DOHH2 (cell line): ENCODE results near the gene PPP1R15A.
"Not testable (repeated sequence)": the region's sequence is repeated elsewhere in the genome, so short reads cannot be mapped to it uniquely, and the experiment has no call there.

Experiments used
- H3F3A ChIP-seq: fragments of 200-600 bp; sonication (generic), shearing (Covaris generic); 2 replicates; pipeline ENCODE4 v1.6.0; 2016; ENCODE audit warnings: antibody characterized with exemption, mild to moderate bottlenecking; ENCODE audit not compliant: control insufficient read depth, insufficient read depth
- H3K27ac ChIP-seq: fragments of 200-600 bp; sonication (generic); 2 replicates; pipeline ENCODE4 v1.5.1; 2014; ENCODE audit warnings: low read depth, mild to moderate bottlenecking, low read length, moderate library complexity
- H3K27me3 ChIP-seq: fragments of 200-600 bp; sonication (generic); 2 replicates; pipeline ENCODE4 v1.6.1; 2014; ENCODE audit warnings: mild to moderate bottlenecking, low read length, mixed read lengths; ENCODE audit not compliant: control insufficient read depth
- H3K36me3 ChIP-seq: fragments of 200-600 bp; sonication (generic); 2 replicates; pipeline ENCODE4 v1.6.1; 2014; ENCODE audit warnings: mild to moderate bottlenecking, low read length, moderate library complexity, mixed read lengths; ENCODE audit not compliant: control insufficient read depth
- H3K4me1 ChIP-seq: fragments of 200-600 bp; sonication (generic); 2 replicates; pipeline ENCODE4 v1.6.1; 2014; ENCODE audit warnings: mild to moderate bottlenecking, low read length, mixed read lengths; ENCODE audit not compliant: control insufficient read depth
- H3K4me2 ChIP-seq: fragments of 200-600 bp; sonication (generic); 2 replicates; pipeline ENCODE4 v1.6.0; 2014; ENCODE audit warnings: mild to moderate bottlenecking, low read length, moderate library complexity
- H3K4me3 ChIP-seq: fragments of 200-600 bp; sonication (generic); 2 replicates; pipeline ENCODE4 v1.5.1; 2014; ENCODE audit warnings: mild to moderate bottlenecking, low read length, mixed read lengths
- H3K79me2 ChIP-seq: fragments of 200-600 bp; sonication (generic); 2 replicates; pipeline ENCODE4 v1.6.1; 2014; ENCODE audit warnings: mild to moderate bottlenecking, low read length, mixed read lengths; ENCODE audit not compliant: control insufficient read depth
- H3K9me2 ChIP-seq: fragments of 200-600 bp; sonication (generic); replicated peaks from 2 replicates; pipeline ENCODE4 v1.6.1; 2014; ENCODE audit warnings: mild to moderate bottlenecking, low read length, mixed read lengths; ENCODE audit not compliant: control insufficient read depth
- H3K9me3 ChIP-seq: fragments of 200-600 bp; sonication (generic); 2 replicates; pipeline ENCODE4 v1.6.1; 2014; ENCODE audit warnings: antibody characterized with exemption, low read length, mixed read lengths; ENCODE audit not compliant: control insufficient read depth, insufficient read depth
- H4K20me1 ChIP-seq: fragments of 200-600 bp; sonication (generic); 2 replicates; pipeline ENCODE4 v1.6.0; 2014; ENCODE audit warnings: low read depth, mild to moderate bottlenecking, antibody characterized with exemption, low read length, moderate library complexity; ENCODE audit not compliant: control insufficient read depth, insufficient read depth
- EZH2phosphoT487 ChIP-seq: fragments of 200-600 bp; sonication (generic); IDR thresholded peaks from 2 replicates; pipeline ENCODE4 v1.6.1; 2017; ENCODE audit warnings: borderline replicate concordance, mild to moderate bottlenecking, antibody characterized with exemption, low read length, moderate library complexity, mixed read lengths
- TF ChIP-seq, protein P1 (sequence below): fragments of 200-600 bp; sonication (generic); IDR thresholded peaks from one replicate; pipeline ENCODE4 v1.5.1; 2014; ENCODE audit warnings: antibody characterized with exemption, mild to moderate bottlenecking, low read depth, low read length; ENCODE audit not compliant: poor library complexity, severe bottlenecking

The PPP1R15A gene

DNA sequence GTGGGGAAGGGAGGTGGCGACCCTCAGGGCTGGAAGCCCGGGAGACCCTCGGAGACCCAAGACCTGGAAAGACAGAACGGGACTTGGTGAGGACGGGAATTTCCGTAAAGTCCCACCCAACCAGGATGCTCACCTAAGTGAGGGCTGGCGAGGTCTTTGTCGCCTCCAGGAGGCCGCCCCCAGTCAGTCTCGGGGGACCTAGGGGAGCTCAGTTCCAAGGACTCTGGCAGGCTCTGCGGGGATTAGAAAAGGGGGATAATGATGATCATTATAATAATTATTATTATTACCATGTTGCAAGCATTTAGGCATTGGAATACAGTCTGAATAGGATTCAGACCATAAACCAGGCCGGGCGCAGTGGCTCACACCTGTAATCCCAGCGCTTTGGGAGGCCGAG is 26.8 kb upstream of the PPP1R15A start:
- Histone ChIP-seq H3K27me3 (no peaks in the 10 kb centered on the region), H3K4me2 (no peak overlapping the region), H3K27ac (no peak overlapping the region), H3K9me3 (no peaks in the 10 kb centered on the region), H4K20me1 (no peaks in the 10 kb centered on the region), H3K9me2 (no peaks in the 10 kb centered on the region), H3F3A (no peaks in the 10 kb centered on the region), H3K4me1 (no peaks in the 10 kb centered on the region), H3K4me3 (no peak overlapping the region), H3K79me2 (no peaks in the 10 kb centered on the region), H3K36me3 (no peaks in the 10 kb centered on the region)
- no peak for TF ChIP-seq EZH2phosphoT487
- TF ChIP-seq, protein P1, sequence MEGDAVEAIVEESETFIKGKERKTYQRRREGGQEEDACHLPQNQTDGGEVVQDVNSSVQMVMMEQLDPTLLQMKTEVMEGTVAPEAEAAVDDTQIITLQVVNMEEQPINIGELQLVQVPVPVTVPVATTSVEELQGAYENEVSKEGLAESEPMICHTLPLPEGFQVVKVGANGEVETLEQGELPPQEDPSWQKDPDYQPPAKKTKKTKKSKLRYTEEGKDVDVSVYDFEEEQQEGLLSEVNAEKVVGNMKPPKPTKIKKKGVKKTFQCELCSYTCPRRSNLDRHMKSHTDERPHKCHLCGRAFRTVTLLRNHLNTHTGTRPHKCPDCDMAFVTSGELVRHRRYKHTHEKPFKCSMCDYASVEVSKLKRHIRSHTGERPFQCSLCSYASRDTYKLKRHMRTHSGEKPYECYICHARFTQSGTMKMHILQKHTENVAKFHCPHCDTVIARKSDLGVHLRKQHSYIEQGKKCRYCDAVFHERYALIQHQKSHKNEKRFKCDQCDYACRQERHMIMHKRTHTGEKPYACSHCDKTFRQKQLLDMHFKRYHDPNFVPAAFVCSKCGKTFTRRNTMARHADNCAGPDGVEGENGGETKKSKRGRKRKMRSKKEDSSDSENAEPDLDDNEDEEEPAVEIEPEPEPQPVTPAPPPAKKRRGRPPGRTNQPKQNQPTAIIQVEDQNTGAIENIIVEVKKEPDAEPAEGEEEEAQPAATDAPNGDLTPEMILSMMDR, result no peak

DNA sequence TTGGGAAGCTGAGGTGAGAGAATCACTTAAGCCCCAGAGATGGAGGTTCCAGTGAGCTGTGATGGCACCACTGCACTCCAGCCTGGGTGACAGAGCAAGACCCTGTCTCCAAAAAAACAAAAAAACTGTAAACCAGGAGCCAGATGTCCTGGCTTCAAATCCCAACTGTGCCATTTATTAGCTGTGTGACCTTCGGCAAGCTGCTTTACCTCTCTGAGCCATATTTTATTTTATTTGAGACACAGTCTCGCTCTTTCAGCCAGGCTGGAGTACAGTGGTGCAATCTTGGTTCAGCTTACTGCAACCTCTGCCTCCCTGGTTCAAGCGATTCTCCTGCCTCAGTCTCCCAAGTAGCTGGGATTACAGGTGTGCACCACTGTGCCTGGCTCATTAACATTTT is 25.6 kb upstream of the PPP1R15A start:
- not testable (repeated sequence) for H3F3A ChIP-seq, H3K4me1 ChIP-seq, H3K79me2 ChIP-seq, H3K9me2 ChIP-seq, H3K36me3 ChIP-seq, H3K4me2 ChIP-seq, H3K27ac ChIP-seq, H4K20me1 ChIP-seq, H3K27me3 ChIP-seq, H3K9me3 ChIP-seq, H3K4me3 ChIP-seq

DNA sequence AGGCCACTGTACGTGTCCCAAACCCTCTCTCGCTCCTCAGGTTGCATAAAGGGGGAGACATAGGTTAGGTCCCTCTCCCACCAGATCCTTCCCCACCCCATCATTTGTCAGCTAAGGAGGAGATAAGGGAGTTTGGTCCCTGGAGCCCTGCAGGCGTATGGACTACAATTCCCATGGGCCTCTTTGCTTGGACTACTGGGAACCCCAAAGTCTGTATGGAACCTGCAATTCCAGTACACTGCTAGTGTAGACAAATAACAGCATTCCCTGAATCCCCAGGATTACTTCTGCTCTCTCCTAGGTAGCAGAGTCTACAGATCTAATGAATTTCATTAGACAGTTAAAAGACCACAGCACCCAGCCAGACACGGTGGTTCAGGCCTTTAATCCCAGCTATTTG is 19.9 kb upstream of the PPP1R15A start:
- Histone ChIP-seq H3F3A (no peaks in the 10 kb centered on the region), H3K4me2 (no peak overlapping the region), H3K27me3 (no peaks in the 10 kb centered on the region), H3K4me1 (no peaks in the 10 kb centered on the region), H3K4me3 (no peak overlapping the region), H3K79me2 (no peaks in the 10 kb centered on the region), H3K9me3 (no peaks in the 10 kb centered on the region), H3K9me2 (no peaks in the 10 kb centered on the region), H4K20me1 (no peaks in the 10 kb centered on the region), H3K27ac (no peak overlapping the region), H3K36me3 (no peaks in the 10 kb centered on the region)
- TF ChIP-seq, protein P1, result no peak
- TF ChIP-seq EZH2phosphoT487, result no peak

DNA sequence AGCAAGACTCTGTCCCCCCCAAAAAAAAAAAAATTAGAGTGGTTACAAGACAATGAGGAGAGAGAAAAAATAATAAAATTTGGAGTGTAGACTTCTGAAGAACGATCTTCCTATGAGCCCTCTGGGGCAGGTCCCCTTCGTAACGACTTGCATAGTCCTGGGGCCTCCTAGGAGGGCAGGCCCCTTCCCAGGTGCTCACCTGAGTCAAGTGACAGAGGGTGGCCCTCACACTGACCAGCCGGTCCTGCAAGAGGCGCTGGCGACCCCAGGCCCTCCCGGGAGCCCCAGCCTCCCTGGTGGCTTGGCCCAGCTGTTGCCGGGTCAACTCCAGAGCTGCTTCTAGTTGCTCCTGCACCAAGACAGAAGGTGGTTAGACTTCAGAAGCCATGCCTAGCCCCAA is 18.7 kb upstream of the PPP1R15A start:
- Histone ChIP-seq H3K36me3 (no peaks in the 10 kb centered on the region), H3K27ac (no peak overlapping the region), H3K4me3 (no peak overlapping the region), H3K4me1 (no peaks in the 10 kb centered on the region), H3K9me2 (no peaks in the 10 kb centered on the region), H3K4me2 (no peak overlapping the region), H3K79me2 (no peaks in the 10 kb centered on the region), H3F3A (no peaks in the 10 kb centered on the region), H4K20me1 (no peaks in the 10 kb centered on the region), H3K27me3 (no peaks in the 10 kb centered on the region), H3K9me3 (no peaks in the 10 kb centered on the region)
- TF ChIP-seq, protein P1, result no peak
- TF ChIP-seq EZH2phosphoT487, result no peak
